GM12878 (cell line): ENCODE results near the gene FAT1. TPM values are rescaled to one million over a fixed set of nuclear protein-coding genes. Genes with fewer than 3 reads are reported as not detected.
"Not testable (repeated sequence)": the region's sequence is repeated elsewhere in the genome, so short reads cannot be mapped to it uniquely, and the experiment has no call there.

Experiments used
- ATAC-seq: fragments of 200-7000 bp; cut with Tn5 transposase; 3 replicates; pipeline ENCODE4 v1.9.1; 2020; ENCODE audit warnings: mild to moderate bottlenecking, moderate library complexity
- BruUV-seq: library from RNA; stranded (reverse); fragments of 400-500 nt; replicated peaks from 2 replicates; lab custom pipeline; 2021; lab: Mats Ljungman, UMichigan
- CTCF ChIA-PET: fragments of 300-600 bp; sonication (Branson Sonifier 250); formaldehyde crosslinking; extraction: SDS; loops from one replicate; lab custom pipeline; 2021; ENCODE audit warnings: inconsistent platforms; lab: Yijun Ruan, JAX
- POLR2A ChIA-PET: fragments of 350-600 bp; formaldehyde crosslinking; extraction: SDS; loops from one replicate; lab custom pipeline; 2021; ENCODE audit warnings: inconsistent platforms; lab: Charles Lee
- RAD21 ChIA-PET: fragments of 300-600 bp; sonication (Branson Sonifier 250); formaldehyde crosslinking; loops from one replicate; lab custom pipeline; 2023; ENCODE audit warnings: antibody characterized with exemption; ENCODE audit not compliant: unreplicated experiment; lab: Charles Lee
- SMC1A ChIA-PET: fragments of 300-600 bp; sonication (Branson Sonifier 250); formaldehyde crosslinking; loops from one replicate; lab custom pipeline; 2023; ENCODE audit not compliant: unreplicated experiment, uncharacterized antibody; lab: Charles Lee
- DNase-seq: peaks from one replicate; pipeline ENCODE4 v3.0.0-alpha.2; 2011; ENCODE audit warnings: low read depth, low spot score
- FAIRE-seq: peaks from 3 replicates; lab custom pipeline; 2011; peaks lifted over from hg19 to GRCh38; lab: Jason Lieb, UNC
- H2AFZ ChIP-seq: 2 replicates; pipeline ENCODE4 v1.6.0; 2011; ENCODE audit warnings: low read depth, low read length, control low read depth; ENCODE audit not compliant: control insufficient read depth
- H3K27ac ChIP-seq: 2 replicates; pipeline ENCODE4 v1.5.1; 2011; ENCODE audit warnings: control low read depth; ENCODE audit not compliant: control insufficient read depth, insufficient read depth
- H3K27me3 ChIP-seq, 2 experiments: replicated peaks in 1 of 2; 2 replicates each; pipeline versions ENCODE4 v1.6.0 to v1.6.1; 2011; ENCODE audit warnings: low read length in 1 of 2; ENCODE audit not compliant: control insufficient read depth in 2 of 2, insufficient read depth in 2 of 2
- H3K36me3 ChIP-seq, 2 experiments: 2 replicates each; pipeline ENCODE4 v1.5.1; 2011; ENCODE audit warnings: low read length in 1 of 2; ENCODE audit not compliant: control insufficient read depth in 2 of 2, insufficient read depth in 2 of 2
- H3K4me1 ChIP-seq: 2 replicates; pipeline ENCODE4 v1.6.1; 2011; ENCODE audit warnings: mild to moderate bottlenecking, low read length, moderate library complexity, mixed read lengths; ENCODE audit not compliant: control insufficient read depth, insufficient read depth
- H3K4me2 ChIP-seq: 2 replicates; pipeline ENCODE4 v1.6.0; 2011; ENCODE audit warnings: control low read depth; ENCODE audit not compliant: control insufficient read depth, insufficient read depth
- H3K4me3 ChIP-seq: fragments of 200-600 bp; sonication (generic); 2 replicates; pipeline ENCODE4 v1.5.1; 2016
- H3K79me2 ChIP-seq: 2 replicates; pipeline ENCODE4 v1.6.0; 2011; ENCODE audit warnings: low read length; ENCODE audit not compliant: control insufficient read depth, insufficient read depth
- H3K9ac ChIP-seq: 2 replicates; pipeline ENCODE4 v1.8.0; 2011; ENCODE audit warnings: low read length, control low read depth, mixed read lengths; ENCODE audit not compliant: control insufficient read depth, insufficient read depth
- H3K9me3 ChIP-seq: replicated peaks from 3 replicates; pipeline ENCODE4 v1.5.1; 2011; ENCODE audit warnings: mild to moderate bottlenecking, low read length; ENCODE audit not compliant: control insufficient read depth, insufficient read depth
- H4K20me1 ChIP-seq: 2 replicates; pipeline ENCODE4 v1.6.0; 2011; ENCODE audit not compliant: control insufficient read depth, insufficient read depth
- CUX1 ChIP-seq: IDR thresholded peaks from 2 replicates; pipeline ENCODE4 v1.6.1; 2012; ENCODE audit warnings: improper control_type of control experiment, low read depth, low read length; ENCODE audit not compliant: insufficient replicate concordance
- NFYA ChIP-seq: IDR thresholded peaks from 2 replicates; pipeline ENCODE4 v1.6.1; 2011; ENCODE audit warnings: low read depth, mild to moderate bottlenecking, low read length, improper control_type of control experiment, borderline replicate concordance
- WGBS: methylation state at CpG from one replicate; pipeline ENCODE4 v1.1.6; 2016; ENCODE audit warnings: low lambda C conversion rate; ENCODE audit not compliant: insufficient replicate concordance, insufficient coverage; ENCODE audit errors: missing lambda C conversion rate; 5-methylcytosine and 5-hydroxymethylcytosine counted together
- in situ Hi-C: fragments of 300-500 bp; cut with MboI; formaldehyde crosslinking; loops from 9 replicates; pipeline ENCODE4 v1.14.3; 2018; ENCODE audit warnings: mixed read lengths
- intact Hi-C: fragments of 100-400 bp; cut with micrococcal nuclease; formaldehyde crosslinking; loops from one replicate; pipeline ENCODE4 v1.14.2; 2022; ENCODE audit not compliant: unreplicated experiment
- polyA plus RNA-seq, 11 experiments: library from polyadenylated mRNA; depleted of rRNA in 4 of 11; unstranded in 6 of 11; stranded (reverse) in 5 of 11; fragments of >200 nt; fragmentation: Nextera tagmentation in 4 of 11; fragmentation: Illumina TruSeq in 1 of 11; extraction: Ambion mirVana in 4 of 11; extraction: Trizol in 1 of 11; gene quantifications; 1 replicate in 1 of 11; 2 replicates in 10 of 11; pipeline versions ENCODE4 v1.2.1 to v1.2.3, GENCODE V29; 2011 to 2016; ENCODE audit warnings: inconsistent platforms in 2 of 11, missing spikeins in 2 of 11, low read depth in 1 of 11
- total RNA-seq, 4 experiments: library from RNA; depleted of rRNA in 3 of 4; stranded (reverse); fragments of >200 nt in 3 of 4; fragmentation: Illumina TruSeq in 1 of 4; extraction: Trizol in 1 of 4; gene quantifications; 2 replicates each; pipeline versions ENCODE4 v1.2.1 to v1.2.3, GENCODE V29; 2013 to 2021

FAT1 gene
- total and polyA plus RNA-seq, 10 of the 15 experiments (the other 5 are each of a cell fraction or from before 2014, with no cell fraction given): 0.04 to 11.8 (median 0.11) TPM; not detected in 1

DNA sequence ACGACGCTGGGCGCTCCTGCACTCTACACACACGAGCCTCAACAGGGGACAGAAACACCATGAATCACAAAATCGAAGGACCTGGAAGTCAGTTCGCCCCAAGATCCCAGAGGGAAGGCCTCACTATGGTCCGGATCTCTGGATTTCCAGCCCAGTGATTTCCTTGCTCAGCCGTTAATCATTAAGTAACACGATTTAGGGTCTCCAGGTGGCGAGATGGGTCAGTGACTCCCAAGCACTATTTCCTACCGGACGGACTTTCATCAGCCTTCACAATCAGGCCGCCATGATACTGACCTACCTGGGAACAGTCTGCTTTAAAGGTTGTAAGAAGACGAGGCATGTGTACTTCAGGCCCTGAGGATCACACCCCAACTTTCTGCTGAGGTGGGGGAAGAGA is 63.7 kb downstream of the FAT1 start:
- in situ Hi-C loops: no loop called here
- POLR2A ChIA-PET: no interaction called here
- Histone ChIP-seq H3K27ac (no peak overlapping the region), H3K4me1 (no peaks in the 10 kb centered on the region), H2AFZ (no peak overlapping the region), H4K20me1 (no peaks in the 10 kb centered on the region), H3K4me2 (no peak overlapping the region), H3K36me3 (no peaks in the 10 kb centered on the region), H3K4me3 (no peak overlapping the region)
- WGBS: 13% methylated on average over 14 of the region's 14 CpGs
- SMC1A ChIA-PET: no interaction called here
- no peak for DNase-seq
- no TSS peak for BruUV-seq
- CTCF ChIA-PET: no interaction called here
- TF ChIP-seq NFYA (no peak), CUX1 (no peak)
- TF ChIP-seq, all 136 proteins: peak for 0
- RAD21 ChIA-PET: no interaction called here
- no peak for FAIRE-seq
- H3K27me3 ChIP-seq: no peaks in the 10 kb centered on the region
- H3K9ac ChIP-seq: no peak overlapping the region
- intact Hi-C loops: no loop called here
- no peaks in the 10 kb centered on the region for H3K79me2 ChIP-seq
- no peaks in the 10 kb centered on the region for H3K9me3 ChIP-seq
- ATAC-seq: no peak

DNA sequence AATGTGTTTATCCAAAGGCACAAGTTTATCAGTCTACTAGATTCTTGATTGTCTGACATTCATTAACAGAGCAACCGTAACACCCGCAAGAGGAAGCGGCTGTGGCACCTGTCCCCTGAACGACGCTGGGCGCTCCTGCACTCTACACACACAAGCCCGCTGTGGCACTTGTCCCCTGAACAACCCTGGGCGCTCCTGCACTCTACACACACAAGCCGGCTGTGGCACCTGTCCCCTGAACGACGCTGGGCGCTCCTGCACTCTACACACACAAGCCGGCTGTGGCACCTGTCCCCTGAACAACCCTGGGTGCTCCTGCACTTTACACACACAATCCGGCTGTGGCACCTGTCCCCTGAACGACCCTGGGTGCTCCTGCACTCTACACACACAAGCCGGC is 64.2 kb downstream of the FAT1 start:
- 57% methylated on average over 16 of the region's 16 CpGs for WGBS
- SMC1A ChIA-PET, H3K9me3 ChIP-seq, BruUV-seq, H3K36me3 ChIP-seq, ATAC-seq, H3K27ac ChIP-seq, H3K4me2 ChIP-seq, FAIRE-seq, CTCF ChIA-PET, POLR2A ChIA-PET, H4K20me1 ChIP-seq, H2AFZ ChIP-seq, H3K79me2 ChIP-seq, in situ Hi-C loops, H3K9ac ChIP-seq, H3K4me3 ChIP-seq, DNase-seq, RAD21 ChIA-PET, H3K27me3 ChIP-seq, H3K4me1 ChIP-seq, intact Hi-C loops: not testable (repeated sequence)
